Endodermal cell (in vitro differentiated cells): Measurements from ENCODE around the gene ASH1L. TPM values are rescaled to one million over a fixed set of nuclear protein-coding genes. Genes with fewer than 3 reads are reported as not detected.
A peak's percentile ranks its signal among the peaks of the same experiment; 100 is the strongest.

Source experiments
- DNase-seq: peaks from one replicate; pipeline ENCODE4 v3.0.0-alpha.2; 2017
- H3K27ac ChIP-seq: 2 replicates; pipeline ENCODE4 v1.5.1; 2013; ENCODE audit warnings: mild to moderate bottlenecking, low read depth, low read length, moderate library complexity
- H3K27me3 ChIP-seq: 2 replicates; pipeline ENCODE4 v1.6.1; 2013; ENCODE audit warnings: mild to moderate bottlenecking, low read length, moderate library complexity; ENCODE audit not compliant: insufficient read depth, control insufficient read depth, poor library complexity, severe bottlenecking
- H3K36me3 ChIP-seq: 2 replicates; pipeline ENCODE4 v1.7.0; 2013; ENCODE audit warnings: mild to moderate bottlenecking, low read length, moderate library complexity; ENCODE audit not compliant: control insufficient read depth, insufficient read depth
- H3K4me1 ChIP-seq: one replicate; pipeline ENCODE4 v1.7.0; 2013; ENCODE audit warnings: low read length; ENCODE audit not compliant: control insufficient read depth, insufficient read depth
- H3K4me3 ChIP-seq: 2 replicates; pipeline ENCODE4 v1.5.1; 2013; ENCODE audit warnings: mild to moderate bottlenecking, low read length, moderate library complexity
- H3K9ac ChIP-seq: 2 replicates; pipeline ENCODE4 v1.6.1; 2013; ENCODE audit warnings: mild to moderate bottlenecking, low read length, moderate library complexity; ENCODE audit not compliant: poor library complexity, severe bottlenecking; ENCODE audit errors: extremely low read depth
- H3K9me3 ChIP-seq: 2 replicates; pipeline ENCODE4 v1.6.1; 2013; ENCODE audit warnings: mild to moderate bottlenecking, low read length, moderate library complexity; ENCODE audit not compliant: control insufficient read depth
- H3K27ac Mint-ChIP-seq: 2 replicates; pipeline ENCODE4 v1.8.0; 2020; ENCODE audit warnings: mixed read lengths
- H3K27me3 Mint-ChIP-seq: 2 replicates; pipeline ENCODE4 v1.8.0; 2021; ENCODE audit warnings: mild to moderate bottlenecking, mixed read lengths; ENCODE audit not compliant: insufficient read depth
- H3K36me3 Mint-ChIP-seq: 2 replicates; pipeline ENCODE4 v1.8.0; 2020; ENCODE audit warnings: low read depth, mixed read lengths
- H3K4me1 Mint-ChIP-seq: 2 replicates; pipeline ENCODE4 v1.8.0; 2020; ENCODE audit warnings: mixed read lengths
- H3K4me3 Mint-ChIP-seq: 2 replicates; pipeline ENCODE4 v1.8.0; 2020; ENCODE audit warnings: mild to moderate bottlenecking, moderate library complexity, mixed read lengths
- H3K9me3 Mint-ChIP-seq: 2 replicates; pipeline ENCODE4 v1.8.0; 2020; ENCODE audit warnings: mild to moderate bottlenecking, mixed read lengths
- CTCF ChIP-seq: fragments of 200-600 bp; sonication (generic); conservative IDR thresholded peaks from 2 replicates; pipeline ENCODE4 v1.5.0; 2021; ENCODE audit warnings: antibody characterized with exemption, mild to moderate bottlenecking
- WGBS, 2 experiments: methylation state at CpG; one replicate each; pipeline versions ENCODE4 v1.1.5 to v1.1.7; 2013; ENCODE audit warnings: missing lambda C conversion rate in 2 of 2, mixed read lengths in 1 of 2; ENCODE audit not compliant: insufficient coverage in 1 of 2, insufficient read length in 1 of 2; 5-methylcytosine and 5-hydroxymethylcytosine counted together
- total RNA-seq, 2 donors: library from RNA; stranded (reverse); fragmentation: NEBNext Ultra II Directional in 1 of 2; extraction: Animal tissue kit (Norgen Biotek cat#: 25700) in 1 of 2; gene quantifications; 2 replicates in 1 of 2; 3 replicates in 1 of 2; pipeline ENCODE4 v1.2.1, GENCODE V29; 2021

Gene ASH1L
- total RNA-seq, 2 donors from 2014 or later = 34.5 to 37.0 TPM

- no peaks in the 10 kb centered on the region for H3K9me3 ChIP-seq
- peak overlapping the region; percentile 2 for H3K27ac ChIP-seq
- TF ChIP-seq CTCF = no peak
- no peak overlapping the region for H3K9ac ChIP-seq
- Mint-ChIP-seq H3K4me1 (peaks cover 20% of the 10 kb centered on the region), H3K36me3 (peaks cover 22% of the 10 kb centered on the region), H3K27ac (no peak overlapping the region), H3K9me3 (no peaks in the 10 kb centered on the region), H3K4me3 (no peak overlapping the region), H3K27me3 (no peaks in the 10 kb centered on the region)
- WGBS, 2 experiments = 94 to 100% methylated on average over 2 of the region's 2 CpGs
- H3K4me1 ChIP-seq = peaks cover 8% of the 10 kb centered on the region
- H3K36me3 ChIP-seq = peaks cover 6% of the 10 kb centered on the region
- no peak overlapping the region for H3K4me3 ChIP-seq
- no peak for DNase-seq
- no peaks in the 10 kb centered on the region for H3K27me3 ChIP-seq
Observed at GRCh38 chr1:155457266-155457665, 105.3 kb downstream of the ASH1L start.

DNA sequence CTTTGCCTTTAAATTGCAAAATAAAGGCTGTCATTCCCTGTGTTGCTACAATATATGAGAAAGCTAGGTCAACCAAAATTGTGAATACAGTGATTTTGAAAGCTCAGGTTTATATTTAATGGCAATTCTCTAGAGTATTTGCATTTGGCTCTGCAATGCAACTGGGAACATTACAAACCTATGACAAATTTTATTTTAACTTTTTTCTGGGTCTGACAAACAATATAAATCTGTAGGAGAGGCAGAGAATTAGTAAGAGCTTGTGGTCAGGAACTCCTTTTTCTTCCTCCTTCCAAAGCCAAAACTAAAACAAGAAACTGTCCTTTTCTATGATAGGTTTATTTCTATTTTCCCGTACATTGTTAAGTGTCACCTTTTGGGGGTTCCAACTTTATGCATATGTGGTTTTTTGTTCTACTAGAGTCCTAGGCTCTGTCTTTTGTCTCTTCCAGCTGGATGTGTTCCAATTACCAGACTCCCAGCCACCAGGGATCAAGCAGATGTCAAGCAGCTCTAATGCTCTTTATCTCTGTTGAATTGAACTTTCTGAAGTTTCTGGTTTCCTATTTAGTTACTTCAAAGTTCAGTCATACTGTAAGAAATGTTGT lies 106.9 kb downstream of the ASH1L start:
- WGBS, 2 experiments = 93% methylated on average over 1 of the region's 1 CpG; no CpG with 5 or more reads in 1 of the 2 experiments
- peaks cover 8% of the 10 kb centered on the region for H3K4me1 ChIP-seq
- DNase-seq = no peak
- Mint-ChIP-seq H3K27ac (peak overlapping the region; percentile 32), H3K27me3 (no peaks in the 10 kb centered on the region), H3K4me3 (no peak overlapping the region), H3K36me3 (peaks cover 22% of the 10 kb centered on the region), H3K4me1 (peaks cover 20% of the 10 kb centered on the region), H3K9me3 (no peaks in the 10 kb centered on the region)
- peak overlapping the region; percentile 40 for H3K27ac ChIP-seq
- no peak overlapping the region for H3K9ac ChIP-seq
- peaks cover 4% of the 10 kb centered on the region for H3K36me3 ChIP-seq
- H3K4me3 ChIP-seq = no peak overlapping the region
- no peaks in the 10 kb centered on the region for H3K27me3 ChIP-seq
- H3K9me3 ChIP-seq = no peaks in the 10 kb centered on the region
- no peak for TF ChIP-seq CTCF

DNA sequence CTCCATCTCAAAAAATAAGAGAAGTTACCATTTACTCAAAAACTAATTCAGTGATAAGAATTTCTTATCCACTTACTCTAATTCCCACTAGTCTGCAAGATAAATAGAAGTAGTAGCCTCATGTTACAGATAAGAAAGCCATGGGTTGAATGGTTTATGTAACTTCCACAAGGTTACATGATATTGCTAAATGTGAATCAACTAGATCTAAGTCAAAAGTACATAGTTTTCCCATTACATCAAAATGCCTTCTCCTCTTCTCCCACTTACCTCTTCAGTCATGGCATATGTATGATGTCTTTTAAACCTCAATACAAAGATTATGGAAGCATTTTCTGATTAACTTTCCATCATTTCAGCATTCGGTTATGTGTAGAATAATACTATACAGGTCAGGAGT lies 108.5 kb downstream of the ASH1L start:
- 88 to 100% methylated on average over 1 of the region's 1 CpG for WGBS, 2 experiments
- Histone ChIP-seq H3K9ac (no peak overlapping the region), H3K27me3 (no peaks in the 10 kb centered on the region), H3K36me3 (peaks cover 10% of the 10 kb centered on the region), H3K4me1 (peaks cover 8% of the 10 kb centered on the region), H3K27ac (no peak overlapping the region), H3K4me3 (no peak overlapping the region), H3K9me3 (no peaks in the 10 kb centered on the region)
- Mint-ChIP-seq H3K36me3 (peaks cover 29% of the 10 kb centered on the region), H3K4me3 (no peak overlapping the region), H3K9me3 (no peaks in the 10 kb centered on the region), H3K27ac (peak overlapping the region; percentile 12), H3K27me3 (no peaks in the 10 kb centered on the region), H3K4me1 (peaks cover 20% of the 10 kb centered on the region)
- DNase-seq = no peak
- TF ChIP-seq CTCF = no peak
